MCF 10A (cell line): ENCODE measurements around the gene FNIP2. TPM values are rescaled to one million over a fixed set of nuclear protein-coding genes. Genes with fewer than 3 reads are reported as not detected.

ENCODE experiments used
- BruUV-seq: library from RNA; stranded (reverse); fragments of 400-500 nt; replicated peaks from 2 replicates; lab custom pipeline; 2021; lab: Mats Ljungman, UMichigan
- CTCF ChIA-PET: fragments of 300-600 bp; sonication (Branson Sonifier 250); formaldehyde crosslinking; extraction: SDS; loops from one replicate; lab custom pipeline; 2021; ENCODE audit warnings: antibody characterized with exemption, inconsistent platforms; lab: Yijun Ruan, JAX
- POLR2A ChIA-PET: fragments of 300-600, 350-650 bp; sonication (Branson Sonifier 250); formaldehyde crosslinking; extraction: SDS; loops from one replicate; lab custom pipeline; 2020; ENCODE audit warnings: antibody characterized with exemption, inconsistent platforms; lab: Yijun Ruan, JAX
- DNase-seq: peaks from one replicate; pipeline ENCODE4 v3.0.0-alpha.2; 2018; ENCODE audit not compliant: unreplicated experiment
- H3K27ac Mint-ChIP-seq: one replicate; pipeline ENCODE4 v1.8.0; 2022; ENCODE audit warnings: mild to moderate bottlenecking, low read depth, mixed read lengths; ENCODE audit not compliant: unreplicated experiment
- H3K27me3 Mint-ChIP-seq: one replicate; pipeline ENCODE4 v1.8.0; 2022; ENCODE audit warnings: mixed read lengths; ENCODE audit not compliant: insufficient read depth, unreplicated experiment
- H3K36me3 Mint-ChIP-seq: one replicate; pipeline ENCODE4 v1.8.0; 2022; ENCODE audit warnings: mild to moderate bottlenecking, moderate library complexity, mixed read lengths; ENCODE audit not compliant: insufficient read depth, unreplicated experiment
- H3K4me1 Mint-ChIP-seq: one replicate; pipeline ENCODE4 v1.8.0; 2022; ENCODE audit warnings: mixed read lengths; ENCODE audit not compliant: insufficient read depth, unreplicated experiment
- H3K4me3 Mint-ChIP-seq: one replicate; pipeline ENCODE4 v1.8.0; 2022; ENCODE audit warnings: mild to moderate bottlenecking, moderate library complexity, mixed read lengths; ENCODE audit not compliant: unreplicated experiment
- H3K9me3 Mint-ChIP-seq: one replicate; pipeline ENCODE4 v1.8.0; 2022; ENCODE audit warnings: mixed read lengths; ENCODE audit not compliant: unreplicated experiment
- intact Hi-C: fragments of 100-400 bp; cut with micrococcal nuclease; formaldehyde crosslinking; loops from 2 replicates; pipeline ENCODE4 v1.14.1; 2022
- total RNA-seq: library from RNA; stranded (reverse); gene quantifications from 2 replicates; pipeline ENCODE4 v1.2.3, GENCODE V29; 2022
- TF ChIP-seq, protein P1 (sequence below): fragments of 200-600 bp; IDR thresholded peaks from one replicate; pipeline ENCODE4 v1.8.0; 2022; ENCODE audit warnings: antibody characterized with exemption, mild to moderate bottlenecking; ENCODE audit not compliant: unreplicated experiment

FNIP2 gene
- total RNA-seq, 1 experiment from 2014 or later: 6.4 TPM

DNA sequence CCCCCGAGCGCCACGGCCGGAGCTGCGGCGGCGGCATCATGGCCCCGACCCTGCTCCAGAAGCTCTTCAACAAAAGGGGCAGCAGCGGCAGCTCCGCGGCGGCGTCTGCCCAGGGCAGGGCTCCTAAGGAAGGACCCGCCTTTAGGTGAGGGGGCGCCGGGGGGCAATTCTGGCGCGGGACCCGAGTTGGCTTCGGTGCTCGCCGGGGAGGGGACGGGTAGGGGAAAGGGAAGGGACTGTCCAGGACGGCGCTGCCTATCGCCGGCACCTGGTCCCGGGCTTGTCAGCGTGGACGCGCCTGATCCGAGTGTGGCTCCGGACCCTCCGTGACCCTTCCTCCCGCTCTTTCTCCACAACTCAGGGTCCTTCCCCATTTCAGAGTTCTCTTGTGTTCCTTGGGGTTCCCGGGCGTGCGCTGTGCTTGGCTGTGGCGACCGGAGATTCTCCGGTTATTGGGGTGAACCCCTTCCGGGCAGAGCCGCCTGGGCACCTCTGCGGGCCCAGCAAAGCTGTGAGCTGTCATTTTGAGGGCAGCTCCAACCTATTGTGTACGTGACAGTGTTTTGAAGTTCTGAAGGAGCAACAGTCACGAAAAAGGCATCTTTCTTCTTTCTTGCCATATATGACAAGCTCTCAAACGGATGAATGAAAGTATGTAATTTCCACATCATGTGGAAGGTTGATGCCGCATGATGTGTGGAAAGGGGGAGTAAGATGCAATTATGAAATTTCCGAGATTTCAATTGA, 522 bp downstream of the FNIP2 start:
- ChIA-PET CTCF (interaction anchor here (0.6 to 0.8 kb wide), 3 partner anchors 17 to 83 kb away, joined by 3 to 4 read pairs (median 3); no protein-coding TSS in a partner anchor), POLR2A (interaction anchor here (0.6 to 2.4 kb wide), 13 partner anchors 10 to 461 kb away, joined by 3 to 18 read pairs (median 3); partner anchors contain the start of gene PPID)
- no peaks in the 10 kb centered on the region for H3K9me3 Mint-ChIP-seq
- intact Hi-C loops: no loop called here
- TF ChIP-seq, protein P1, sequence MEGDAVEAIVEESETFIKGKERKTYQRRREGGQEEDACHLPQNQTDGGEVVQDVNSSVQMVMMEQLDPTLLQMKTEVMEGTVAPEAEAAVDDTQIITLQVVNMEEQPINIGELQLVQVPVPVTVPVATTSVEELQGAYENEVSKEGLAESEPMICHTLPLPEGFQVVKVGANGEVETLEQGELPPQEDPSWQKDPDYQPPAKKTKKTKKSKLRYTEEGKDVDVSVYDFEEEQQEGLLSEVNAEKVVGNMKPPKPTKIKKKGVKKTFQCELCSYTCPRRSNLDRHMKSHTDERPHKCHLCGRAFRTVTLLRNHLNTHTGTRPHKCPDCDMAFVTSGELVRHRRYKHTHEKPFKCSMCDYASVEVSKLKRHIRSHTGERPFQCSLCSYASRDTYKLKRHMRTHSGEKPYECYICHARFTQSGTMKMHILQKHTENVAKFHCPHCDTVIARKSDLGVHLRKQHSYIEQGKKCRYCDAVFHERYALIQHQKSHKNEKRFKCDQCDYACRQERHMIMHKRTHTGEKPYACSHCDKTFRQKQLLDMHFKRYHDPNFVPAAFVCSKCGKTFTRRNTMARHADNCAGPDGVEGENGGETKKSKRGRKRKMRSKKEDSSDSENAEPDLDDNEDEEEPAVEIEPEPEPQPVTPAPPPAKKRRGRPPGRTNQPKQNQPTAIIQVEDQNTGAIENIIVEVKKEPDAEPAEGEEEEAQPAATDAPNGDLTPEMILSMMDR: no peak
- H3K4me3 Mint-ChIP-seq: peak overlapping the region; percentile 94
- H3K27ac Mint-ChIP-seq: peak overlapping the region; percentile 93
- H3K36me3 Mint-ChIP-seq: no peaks in the 10 kb centered on the region
- DNase-seq: peak; percentile 26
- H3K27me3 Mint-ChIP-seq: no peaks in the 10 kb centered on the region
- peaks cover 11% of the 10 kb centered on the region for H3K4me1 Mint-ChIP-seq
- BruUV-seq: no TSS peak

DNA sequence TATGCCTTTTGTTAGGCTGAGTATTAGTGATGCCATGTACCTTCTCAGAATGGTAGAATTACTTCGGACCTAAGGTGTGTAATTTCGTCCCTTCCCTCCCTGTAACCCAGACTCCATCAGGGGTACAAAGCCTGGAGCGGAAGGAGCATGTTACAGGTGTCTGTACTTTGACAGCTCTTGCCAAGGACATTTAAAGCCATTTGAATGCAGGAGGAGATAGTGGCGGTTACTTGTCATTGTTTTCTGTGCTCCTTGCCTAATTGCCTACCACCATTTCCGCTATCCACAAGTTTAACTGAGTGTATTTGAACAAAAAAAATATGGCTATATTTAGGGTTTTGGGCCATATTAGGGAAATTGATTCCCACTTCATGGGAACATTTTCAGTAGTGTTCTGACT, 1.8 kb downstream of the FNIP2 start:
- H3K4me3 Mint-ChIP-seq: peak overlapping the region; percentile 94
- no peak for DNase-seq
- ChIA-PET CTCF (no interaction called here), POLR2A (no interaction called here)
- no peaks in the 10 kb centered on the region for H3K36me3 Mint-ChIP-seq
- no peaks in the 10 kb centered on the region for H3K27me3 Mint-ChIP-seq
- TF ChIP-seq, protein P1: no peak
- H3K9me3 Mint-ChIP-seq: no peaks in the 10 kb centered on the region
- intact Hi-C loops: no loop called here
- BruUV-seq: no TSS peak
- peaks cover 19% of the 10 kb centered on the region for H3K4me1 Mint-ChIP-seq
- H3K27ac Mint-ChIP-seq: no peak overlapping the region

DNA sequence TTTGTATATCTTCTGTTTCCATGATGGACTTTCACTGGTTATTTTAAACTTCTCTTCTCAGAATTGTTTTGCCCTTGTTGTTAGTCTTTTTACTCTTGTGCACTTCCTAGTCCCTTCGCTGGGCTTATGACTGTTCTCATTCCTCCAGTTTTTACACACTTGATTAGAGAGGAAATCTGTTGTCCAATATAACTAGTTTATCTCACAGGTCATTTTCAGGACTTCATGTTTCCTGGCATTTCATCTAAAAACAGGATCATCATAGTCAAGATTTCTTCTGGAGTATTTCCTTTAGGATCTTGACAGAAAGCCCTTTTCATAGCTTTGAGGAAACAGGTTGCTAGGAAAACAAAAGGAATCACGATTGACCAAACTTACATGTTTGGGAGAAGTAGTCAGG, 3.0 kb downstream of the FNIP2 start:
- no peaks in the 10 kb centered on the region for H3K36me3 Mint-ChIP-seq
- H3K4me1 Mint-ChIP-seq: peaks cover 19% of the 10 kb centered on the region
- CTCF ChIA-PET: no interaction called here
- POLR2A ChIA-PET: interaction anchor here (0.8 to 1.1 kb wide), 2 partner anchors 15 to 80 kb away, joined by 3 read pairs; no protein-coding TSS in a partner anchor
- no TSS peak for BruUV-seq
- intact Hi-C loops: no loop called here
- no peaks in the 10 kb centered on the region for H3K9me3 Mint-ChIP-seq
- DNase-seq: no peak
- no peak overlapping the region for H3K27ac Mint-ChIP-seq
- no peaks in the 10 kb centered on the region for H3K27me3 Mint-ChIP-seq
- no peak overlapping the region for H3K4me3 Mint-ChIP-seq
- TF ChIP-seq, protein P1: no peak

DNA sequence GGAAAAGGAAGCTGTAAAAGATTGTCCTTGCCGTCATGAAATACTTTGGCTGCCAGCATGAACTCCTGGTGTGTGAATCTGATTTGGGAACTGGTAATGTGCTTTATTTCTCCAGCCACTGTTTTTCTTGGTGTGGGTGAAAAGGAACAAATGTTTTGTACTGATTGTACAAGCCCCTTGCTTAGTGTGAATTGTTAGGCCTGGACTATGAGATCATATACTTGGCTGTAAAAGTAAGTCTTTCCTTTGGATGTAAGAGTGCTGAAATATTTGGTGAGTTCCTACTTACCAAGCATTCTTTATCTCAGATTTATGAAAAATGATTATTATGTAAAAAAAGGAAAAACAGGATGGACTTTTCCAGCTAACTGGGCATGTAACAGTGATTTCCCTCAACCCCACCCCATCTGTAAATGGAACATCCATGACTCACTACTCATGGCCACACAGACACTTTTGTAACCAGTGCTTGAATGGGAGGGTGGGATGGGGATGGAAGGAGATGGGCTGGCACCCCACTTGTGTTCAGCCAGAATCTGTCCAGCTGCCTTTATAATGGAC, 6.3 kb downstream of the FNIP2 start:
- H3K27me3 Mint-ChIP-seq: no peaks in the 10 kb centered on the region
- no peaks in the 10 kb centered on the region for H3K36me3 Mint-ChIP-seq
- CTCF ChIA-PET: interaction anchor here (0.7 kb wide), 1 partner anchor 30 kb away, joined by 3 read pairs; no protein-coding TSS in a partner anchor
- H3K27ac Mint-ChIP-seq: no peak overlapping the region
- POLR2A ChIA-PET: interaction anchor here (0.5 to 1.2 kb wide), 8 partner anchors 9 to 1771 kb away, joined by 3 to 8 read pairs (median 4); no protein-coding TSS in a partner anchor
- peak; percentile 50 for DNase-seq
- intact Hi-C loops: no loop called here
- no peak overlapping the region for H3K4me3 Mint-ChIP-seq
- no peaks in the 10 kb centered on the region for H3K9me3 Mint-ChIP-seq
- peaks cover 13% of the 10 kb centered on the region for H3K4me1 Mint-ChIP-seq
- TF ChIP-seq, protein P1: no peak
- BruUV-seq: no TSS peak
